NCI-H2196 treated with DMSO at 0.1 percent for 48 hours (cell line): Measurements from ENCODE around the gene ITM2B.
A peak's percentile ranks its signal among the peaks of the same experiment; 100 is the strongest.
"Not testable (repeated sequence)": the region's sequence is repeated elsewhere in the genome, so short reads cannot be mapped to it uniquely, and the experiment has no call there.

Source experiments
- DNase-seq: peaks from one replicate; lab custom pipeline; 2025; ENCODE audit not compliant: unreplicated experiment; lab: John Stamatoyannopoulos, UW

The ITM2B gene

GRCh38 chr13:48233046-48233888, at the start of gene ITM2B:
Gene ITM2B, plus strand, starts transcription at chr13:48233206. Its CDS starts 155 bp downstream, at chr13:48233361.
- peak; percentile 10 for DNase-seq

- no peak for DNase-seq
Observed at GRCh38 chr13:48184260-48184659, 48.7 kb upstream of the ITM2B start.

- no peak for DNase-seq
Observed at GRCh38 chr13:48185018-48185417, 48.0 kb upstream of the ITM2B start.

- DNase-seq: no peak
Observed at GRCh38 chr13:48186722-48187121, 46.3 kb upstream of the ITM2B start.

GRCh38 chr13:48188131-48188530, 44.9 kb upstream of the ITM2B start:
- DNase-seq: no peak

GRCh38 chr13:48188601-48189000, 44.4 kb upstream of the ITM2B start:
- DNase-seq: no peak

- DNase-seq: no peak
Observed at GRCh38 chr13:48189171-48189570, 43.8 kb upstream of the ITM2B start.

- no peak for DNase-seq
Observed at GRCh38 chr13:48192411-48192935, 40.5 kb upstream of the ITM2B start.

- DNase-seq: no peak
Observed at GRCh38 chr13:48194379-48194754, 38.6 kb upstream of the ITM2B start.

GRCh38 chr13:48199404-48199946, 33.5 kb upstream of the ITM2B start:
- DNase-seq: no peak

- DNase-seq: no peak
Observed at GRCh38 chr13:48201044-48201443, 32.0 kb upstream of the ITM2B start.

GRCh38 chr13:48207207-48207606, 25.8 kb upstream of the ITM2B start:
- not testable (repeated sequence) for DNase-seq

GRCh38 chr13:48210178-48210577, 22.8 kb upstream of the ITM2B start:
- DNase-seq: no peak

- no peak for DNase-seq
Observed at GRCh38 chr13:48214519-48215121, 18.4 kb upstream of the ITM2B start.

GRCh38 chr13:48215511-48216203, 17.3 kb upstream of the ITM2B start:
- not testable (repeated sequence) for DNase-seq

GRCh38 chr13:48216204-48216711, 16.7 kb upstream of the ITM2B start:
- DNase-seq: no peak

- no peak for DNase-seq
Observed at GRCh38 chr13:48220592-48220980, 12.4 kb upstream of the ITM2B start.

- no peak for DNase-seq
Observed at GRCh38 chr13:48220981-48221685, 11.9 kb upstream of the ITM2B start.

- DNase-seq: no peak
Observed at GRCh38 chr13:48221686-48222187, 11.3 kb upstream of the ITM2B start.
